ENCODE measurements around the gene ACACB.

ACACB gene

GRCh38 chr12:109310247-109311125, 194.1 kb downstream of the ACACB start:
- no peak for DNase-seq
